Endothelial cell (in vitro differentiated cells): ENCODE data around the gene EPN3. TPM values are rescaled to one million over a fixed set of nuclear protein-coding genes. Genes with fewer than 3 reads are reported as not detected.

Experiments
- DNase-seq: peaks from one replicate; pipeline ENCODE4 v3.0.0; 2021; ENCODE audit warnings: low spot score
- H3K27ac Mint-ChIP-seq: one replicate; pipeline ENCODE4 v1.8.0; 2021; ENCODE audit warnings: mixed read lengths, inconsistent platforms; ENCODE audit not compliant: unreplicated experiment
- H3K27me3 Mint-ChIP-seq: one replicate; pipeline ENCODE4 v1.8.0; 2021; ENCODE audit warnings: mild to moderate bottlenecking, moderate library complexity, mixed read lengths, inconsistent platforms; ENCODE audit not compliant: unreplicated experiment
- H3K36me3 Mint-ChIP-seq: one replicate; pipeline ENCODE4 v1.8.0; 2021; ENCODE audit warnings: mild to moderate bottlenecking, low read depth, mixed read lengths, inconsistent platforms; ENCODE audit not compliant: unreplicated experiment
- H3K4me1 Mint-ChIP-seq: one replicate; pipeline ENCODE4 v1.8.0; 2021; ENCODE audit warnings: mild to moderate bottlenecking, mixed read lengths, inconsistent platforms; ENCODE audit not compliant: unreplicated experiment
- H3K4me3 Mint-ChIP-seq: one replicate; pipeline ENCODE4 v1.8.0; 2021; ENCODE audit warnings: mild to moderate bottlenecking, mixed read lengths, inconsistent platforms; ENCODE audit not compliant: unreplicated experiment
- H3K9me3 Mint-ChIP-seq: one replicate; pipeline ENCODE4 v1.8.0; 2021; ENCODE audit warnings: mixed read lengths, inconsistent platforms; ENCODE audit not compliant: unreplicated experiment
- CTCF ChIP-seq: fragments of 200-600 bp; sonication (generic); IDR thresholded peaks from one replicate; pipeline ENCODE4 v1.5.0; 2021; ENCODE audit warnings: antibody characterized with exemption; ENCODE audit not compliant: unreplicated experiment
- total RNA-seq: library from RNA; stranded (reverse); fragmentation: NEBNext Ultra II Directional; extraction: Animal tissue kit (Norgen Biotek cat#: 25700); gene quantifications from one replicate; pipeline ENCODE4 v1.2.1, GENCODE V29; 2021; ENCODE audit not compliant: unreplicated experiment

Gene EPN3
- total RNA-seq, 1 donor from 2014 or later = 0.49 TPM

DNA sequence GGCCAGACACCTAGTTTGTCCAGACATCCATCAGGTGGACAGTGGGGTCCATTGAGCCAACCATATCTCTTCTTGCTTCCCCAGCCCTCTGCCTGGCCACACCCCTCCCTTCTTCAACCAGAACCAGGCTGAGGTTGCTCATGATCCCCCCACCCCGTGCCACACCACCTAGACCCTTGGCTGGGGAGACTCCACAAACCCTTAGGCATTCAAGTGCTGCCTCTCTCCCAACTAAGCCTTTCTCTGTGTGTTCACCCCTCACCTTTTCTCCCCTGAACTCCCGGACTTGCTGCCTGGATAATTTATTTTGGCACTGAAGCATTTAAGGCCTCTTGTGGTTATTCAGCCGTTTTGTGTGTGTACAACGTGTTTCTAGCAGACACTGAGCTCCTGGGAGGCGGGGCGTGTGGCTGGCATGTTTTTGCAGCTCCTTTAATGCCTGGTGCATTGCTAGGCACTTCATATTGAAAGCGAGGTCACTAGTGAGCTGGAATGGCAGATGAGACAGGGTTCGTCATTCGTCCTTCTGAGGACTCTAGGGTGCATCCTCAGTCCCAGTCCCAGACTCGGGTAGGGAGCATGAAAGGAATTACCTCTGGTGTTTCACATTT, 56.7 kb downstream of the EPN3 start:
- H3K36me3 Mint-ChIP-seq = no peaks in the 10 kb centered on the region
- peaks cover 8% of the 10 kb centered on the region for H3K27me3 Mint-ChIP-seq
- H3K4me1 Mint-ChIP-seq = no peaks in the 10 kb centered on the region
- no peak for TF ChIP-seq CTCF
- no peaks in the 10 kb centered on the region for H3K9me3 Mint-ChIP-seq
- no peak overlapping the region for H3K27ac Mint-ChIP-seq
- H3K4me3 Mint-ChIP-seq = no peak overlapping the region
- no peak for DNase-seq

DNA sequence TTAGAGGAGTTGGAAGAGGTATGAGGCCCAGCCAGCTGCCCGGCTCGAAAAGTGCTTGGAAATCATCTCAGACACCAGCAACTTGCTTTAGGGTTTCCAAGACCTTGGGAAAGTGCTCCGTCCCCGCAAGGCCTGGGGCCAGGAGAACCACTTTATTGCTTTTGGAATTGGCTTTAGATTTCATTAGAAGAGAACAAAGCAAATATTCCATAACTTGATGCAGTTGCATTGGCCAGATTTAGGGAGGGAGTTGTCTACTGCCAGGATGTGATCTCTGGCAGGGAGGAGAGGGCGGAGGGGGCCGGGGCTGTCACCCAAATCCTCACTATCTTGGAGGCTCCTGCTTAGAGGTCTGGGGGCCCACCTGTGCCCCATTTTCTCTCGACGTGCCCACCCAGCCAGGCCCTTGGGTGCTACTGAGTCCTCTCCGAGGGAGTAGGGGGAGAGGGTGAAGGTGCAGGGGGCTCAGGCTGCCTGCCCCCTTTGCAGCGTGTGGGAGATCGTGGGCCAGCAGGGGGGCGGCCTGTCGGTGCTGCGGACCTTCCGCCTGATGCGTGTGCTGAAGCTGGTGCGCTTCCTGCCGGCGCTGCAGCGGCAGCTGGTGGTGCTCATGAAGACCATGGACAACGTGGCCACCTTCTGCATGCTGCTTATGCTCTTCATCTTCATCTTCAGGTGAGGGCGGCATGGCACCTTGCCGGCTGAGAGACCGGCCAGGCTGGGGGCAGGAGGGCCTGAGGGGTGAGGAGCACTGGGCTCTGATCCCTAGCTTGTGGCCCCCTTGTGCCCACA, 58.6 kb downstream of the EPN3 start:
- H3K4me1 Mint-ChIP-seq = no peaks in the 10 kb centered on the region
- DNase-seq = no peak
- no peaks in the 10 kb centered on the region for H3K9me3 Mint-ChIP-seq
- H3K27ac Mint-ChIP-seq = no peak overlapping the region
- no peaks in the 10 kb centered on the region for H3K36me3 Mint-ChIP-seq
- H3K4me3 Mint-ChIP-seq = no peak overlapping the region
- TF ChIP-seq CTCF = no peak
- peaks cover 7% of the 10 kb centered on the region for H3K27me3 Mint-ChIP-seq

- Mint-ChIP-seq H3K36me3 (no peaks in the 10 kb centered on the region), H3K4me3 (no peak overlapping the region), H3K27ac (no peak overlapping the region), H3K9me3 (no peaks in the 10 kb centered on the region), H3K4me1 (no peaks in the 10 kb centered on the region), H3K27me3 (peaks cover 11% of the 10 kb centered on the region)
- no peak for DNase-seq
- no peak for TF ChIP-seq CTCF
These were observed 60.8 kb downstream of the EPN3 start for GRCh38 chr17:50593321-50593720.

Other genes starting within 250 kb of the EPN3 start
- 23.1 TPM for gene XYLT2, start 186.6 kb upstream of the EPN3 start, total RNA-seq
- 38.9 TPM for gene MRPL27, start 159.6 kb upstream of the EPN3 start, total RNA-seq
- gene EME1, start 159.5 kb upstream of the EPN3 start, total RNA-seq = 6.1 TPM
- gene LRRC59, start 135.2 kb upstream of the EPN3 start, total RNA-seq = 64.2 TPM
- 51.0 TPM for gene ACSF2, start 106.5 kb upstream of the EPN3 start, total RNA-seq
- gene CHAD, start 63.9 kb upstream of the EPN3 start, total RNA-seq = not detected
- gene RSAD1, start 53.9 kb upstream of the EPN3 start, total RNA-seq = 25.9 TPM
- 0.72 TPM for gene MYCBPAP, start 24.3 kb upstream of the EPN3 start, total RNA-seq
- gene SPATA20, start 14.4 kb downstream of the EPN3 start, total RNA-seq = 72.5 TPM
- gene CACNA1G, start 28.0 kb downstream of the EPN3 start, total RNA-seq = not detected
- gene ABCC3, start 102.1 kb downstream of the EPN3 start, total RNA-seq = 0.67 TPM
- gene ANKRD40, start 175.2 kb downstream of the EPN3 start, total RNA-seq = 37.3 TPM
- gene LUC7L3, start 186.9 kb downstream of the EPN3 start, total RNA-seq = 94.1 TPM
- not detected for gene ANKRD40CL, start 234.8 kb downstream of the EPN3 start, total RNA-seq